Measurements from ENCODE around the gene CCDC192.

The CCDC192 gene

DNA sequence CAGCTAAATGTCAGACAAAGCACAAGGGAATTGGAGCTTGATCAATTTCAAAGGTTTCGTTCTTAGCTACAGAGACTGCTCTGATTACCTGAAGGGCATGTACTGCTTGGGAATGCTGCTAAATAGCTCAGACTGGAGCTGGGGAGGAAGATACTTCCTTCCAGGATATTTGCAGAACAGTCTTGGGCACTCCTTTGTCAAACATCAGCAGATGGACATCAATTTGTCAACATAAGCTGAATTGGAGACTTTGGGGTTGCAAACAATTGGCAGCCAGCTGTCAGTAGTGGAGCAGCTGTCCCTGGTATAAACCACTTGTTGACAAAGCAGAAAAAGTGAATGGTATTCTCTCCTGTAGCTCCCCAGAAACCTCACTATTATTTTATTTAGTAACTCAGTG, 182.0 kb downstream of the CCDC192 start:
- DNase-seq (ENCODE audit: low spot score), result no peak
- TF ChIP-seq, protein P1, sequence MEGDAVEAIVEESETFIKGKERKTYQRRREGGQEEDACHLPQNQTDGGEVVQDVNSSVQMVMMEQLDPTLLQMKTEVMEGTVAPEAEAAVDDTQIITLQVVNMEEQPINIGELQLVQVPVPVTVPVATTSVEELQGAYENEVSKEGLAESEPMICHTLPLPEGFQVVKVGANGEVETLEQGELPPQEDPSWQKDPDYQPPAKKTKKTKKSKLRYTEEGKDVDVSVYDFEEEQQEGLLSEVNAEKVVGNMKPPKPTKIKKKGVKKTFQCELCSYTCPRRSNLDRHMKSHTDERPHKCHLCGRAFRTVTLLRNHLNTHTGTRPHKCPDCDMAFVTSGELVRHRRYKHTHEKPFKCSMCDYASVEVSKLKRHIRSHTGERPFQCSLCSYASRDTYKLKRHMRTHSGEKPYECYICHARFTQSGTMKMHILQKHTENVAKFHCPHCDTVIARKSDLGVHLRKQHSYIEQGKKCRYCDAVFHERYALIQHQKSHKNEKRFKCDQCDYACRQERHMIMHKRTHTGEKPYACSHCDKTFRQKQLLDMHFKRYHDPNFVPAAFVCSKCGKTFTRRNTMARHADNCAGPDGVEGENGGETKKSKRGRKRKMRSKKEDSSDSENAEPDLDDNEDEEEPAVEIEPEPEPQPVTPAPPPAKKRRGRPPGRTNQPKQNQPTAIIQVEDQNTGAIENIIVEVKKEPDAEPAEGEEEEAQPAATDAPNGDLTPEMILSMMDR (IDR thresholded peaks at IDR 0.05; ENCODE audit: extremely low read depth, missing control alignments), result no peak

DNA sequence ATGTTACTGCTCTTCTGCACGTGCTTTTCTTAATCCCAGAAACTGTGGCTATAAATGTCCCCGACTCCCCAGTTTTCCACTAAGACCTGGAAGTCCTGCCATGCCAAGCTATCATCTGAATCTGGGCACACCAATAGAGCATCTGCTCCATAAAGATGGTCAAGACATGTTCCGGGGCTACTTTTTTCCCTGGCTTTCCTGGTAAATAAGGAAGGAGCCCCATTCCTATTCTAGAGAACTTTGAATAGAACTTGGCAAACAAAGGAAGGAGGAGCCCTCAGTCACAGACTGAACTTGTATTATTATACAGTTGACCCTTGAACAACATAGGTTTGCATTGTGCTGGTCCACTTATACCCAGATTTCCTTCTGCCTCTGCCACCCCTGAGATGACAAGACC, 182.9 kb downstream of the CCDC192 start:
- TF ChIP-seq, protein P1 (IDR thresholded peaks at IDR 0.05; ENCODE audit: extremely low read depth, missing control alignments), result no peak
- DNase-seq (ENCODE audit: low spot score), result no peak

DNA sequence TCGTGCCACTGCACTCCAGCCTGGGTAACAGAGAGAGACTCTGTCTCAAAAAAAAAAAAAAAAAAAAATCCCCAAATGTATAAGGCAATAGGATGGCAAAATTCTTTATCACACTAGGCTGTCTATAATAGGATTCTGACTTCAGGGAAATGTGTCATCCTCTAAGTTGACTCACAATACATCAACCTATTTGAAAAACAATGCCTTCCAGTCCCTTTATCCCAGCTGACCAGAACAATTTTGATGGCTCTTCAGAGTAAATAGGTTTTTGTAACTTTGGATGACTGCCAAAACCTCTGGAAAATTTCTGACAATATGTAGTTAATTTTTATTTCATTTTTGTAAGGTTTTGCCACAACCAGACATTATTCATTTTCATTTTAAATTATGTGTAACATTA, 184.1 kb downstream of the CCDC192 start:
- DNase-seq (ENCODE audit: low spot score), result no peak
- TF ChIP-seq, protein P1 (IDR thresholded peaks at IDR 0.05; ENCODE audit: extremely low read depth, missing control alignments), result no peak

DNA sequence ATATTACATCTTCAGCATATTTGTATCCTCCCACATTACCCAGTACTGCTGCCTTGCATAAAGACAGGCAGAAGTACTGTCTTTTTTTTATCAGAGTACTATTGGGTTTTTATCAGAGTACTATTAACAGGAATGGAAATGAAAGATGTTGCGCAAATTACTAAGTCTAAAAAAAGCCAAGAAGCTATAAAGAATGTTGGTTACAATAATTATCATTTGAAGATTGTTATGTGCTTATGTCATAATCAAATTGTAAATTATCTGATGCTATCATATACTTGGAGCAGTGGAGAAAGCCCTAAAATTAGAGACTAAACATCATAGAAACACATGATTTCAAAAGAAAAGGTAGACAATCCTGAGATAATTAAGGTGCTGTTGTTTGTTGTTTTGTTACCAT, 188.8 kb downstream of the CCDC192 start:
- no peak for DNase-seq (ENCODE audit: low spot score)
- TF ChIP-seq, protein P1 (IDR thresholded peaks at IDR 0.05; ENCODE audit: extremely low read depth, missing control alignments), result no peak

DNA sequence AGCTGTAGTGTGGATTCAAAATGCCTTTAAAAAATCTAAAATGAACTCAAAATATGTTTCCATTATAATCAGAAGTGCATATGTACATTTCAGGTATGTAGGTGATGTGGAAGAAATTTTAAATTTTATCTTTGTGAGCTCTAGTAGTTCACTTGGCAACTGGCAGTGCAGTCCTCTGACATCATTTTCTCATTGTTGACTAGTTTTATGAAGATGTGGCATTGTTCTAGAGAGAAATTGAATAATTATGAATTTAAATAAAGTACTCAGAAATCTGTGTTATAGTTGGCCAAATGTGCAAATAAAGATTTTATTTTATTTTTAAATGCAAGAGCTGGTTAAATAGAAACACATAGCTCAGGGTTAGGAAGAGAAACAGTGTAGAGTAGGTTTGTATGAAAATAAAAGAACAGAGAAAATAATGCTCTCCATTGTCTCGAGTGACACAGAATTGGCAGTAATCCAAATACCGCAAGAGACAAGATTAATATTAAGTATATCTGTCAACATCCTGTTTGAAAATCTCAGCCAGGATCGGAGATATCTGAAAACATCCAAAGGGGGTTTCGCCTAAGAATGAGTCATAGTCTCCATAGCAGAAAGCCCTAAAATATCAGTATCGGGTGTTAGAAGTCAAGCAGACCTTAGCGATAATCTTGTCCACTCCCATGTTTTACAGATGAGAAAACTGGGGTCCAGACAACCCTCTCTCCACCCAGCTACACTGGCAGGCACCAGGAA, 189.4 kb downstream of the CCDC192 start:
- DNase-seq (ENCODE audit: low spot score), result no peak
- TF ChIP-seq, protein P1 (IDR thresholded peaks at IDR 0.05; ENCODE audit: extremely low read depth, missing control alignments), result no peak

DNA sequence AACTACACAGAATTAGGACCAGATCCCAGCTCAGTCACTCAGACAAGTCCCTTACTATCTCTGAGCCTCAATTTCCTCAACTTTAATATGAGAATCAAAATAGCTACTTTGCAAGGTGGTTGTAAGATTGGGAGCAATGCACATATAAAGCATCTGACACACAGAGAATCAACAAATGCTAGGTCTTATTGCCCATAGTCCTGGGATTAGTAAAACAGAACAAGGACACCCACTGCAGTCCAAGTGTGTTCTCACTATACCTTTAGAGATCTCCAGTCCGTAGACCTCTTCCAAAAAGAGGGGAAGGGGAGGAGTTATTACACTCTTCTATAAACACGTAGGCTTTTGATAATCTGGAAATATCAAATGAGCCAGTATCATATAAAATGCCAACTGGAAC, 190.0 kb downstream of the CCDC192 start:
- no peak for DNase-seq (ENCODE audit: low spot score)
- TF ChIP-seq, protein P1 (IDR thresholded peaks at IDR 0.05; ENCODE audit: extremely low read depth, missing control alignments), result no peak

DNA sequence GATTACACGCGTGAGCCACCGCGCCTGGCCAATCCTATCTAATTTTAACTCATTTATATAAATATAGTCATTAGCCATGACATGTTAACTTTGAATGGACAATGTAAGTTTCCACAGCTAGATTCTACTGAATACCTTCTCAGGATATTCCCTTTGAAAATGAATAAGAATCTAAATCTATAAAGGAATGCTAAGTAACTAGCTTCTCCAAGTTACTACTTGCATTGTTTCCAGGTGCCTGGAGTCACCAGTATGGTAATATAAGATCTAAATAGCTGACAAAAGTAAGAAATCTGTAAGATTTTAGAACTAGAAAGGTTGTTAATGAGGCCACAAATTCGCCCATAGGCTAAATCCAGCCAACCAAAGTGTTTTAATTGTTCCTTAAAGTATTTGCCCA, 191.3 kb downstream of the CCDC192 start:
- DNase-seq (ENCODE audit: low spot score), result no peak
- TF ChIP-seq, protein P1 (IDR thresholded peaks at IDR 0.05; ENCODE audit: extremely low read depth, missing control alignments), result no peak
